Hematopoietic multipotent progenitor cell treated with erythropoietin and hydrocortisone succinate and interleukin-3 and kit ligand, for 15 days (in vitro differentiated cells): Measurements from ENCODE around the gene TAGLN.
"Not testable (repeated sequence)": the region's sequence is repeated elsewhere in the genome, so short reads cannot be mapped to it uniquely, and the experiment has no call there.

Source experiments
- DNase-seq: peaks from one replicate; pipeline ENCODE4 v3.0.0-alpha.2; 2015; ENCODE audit warnings: low spot score

Gene TAGLN

DNA sequence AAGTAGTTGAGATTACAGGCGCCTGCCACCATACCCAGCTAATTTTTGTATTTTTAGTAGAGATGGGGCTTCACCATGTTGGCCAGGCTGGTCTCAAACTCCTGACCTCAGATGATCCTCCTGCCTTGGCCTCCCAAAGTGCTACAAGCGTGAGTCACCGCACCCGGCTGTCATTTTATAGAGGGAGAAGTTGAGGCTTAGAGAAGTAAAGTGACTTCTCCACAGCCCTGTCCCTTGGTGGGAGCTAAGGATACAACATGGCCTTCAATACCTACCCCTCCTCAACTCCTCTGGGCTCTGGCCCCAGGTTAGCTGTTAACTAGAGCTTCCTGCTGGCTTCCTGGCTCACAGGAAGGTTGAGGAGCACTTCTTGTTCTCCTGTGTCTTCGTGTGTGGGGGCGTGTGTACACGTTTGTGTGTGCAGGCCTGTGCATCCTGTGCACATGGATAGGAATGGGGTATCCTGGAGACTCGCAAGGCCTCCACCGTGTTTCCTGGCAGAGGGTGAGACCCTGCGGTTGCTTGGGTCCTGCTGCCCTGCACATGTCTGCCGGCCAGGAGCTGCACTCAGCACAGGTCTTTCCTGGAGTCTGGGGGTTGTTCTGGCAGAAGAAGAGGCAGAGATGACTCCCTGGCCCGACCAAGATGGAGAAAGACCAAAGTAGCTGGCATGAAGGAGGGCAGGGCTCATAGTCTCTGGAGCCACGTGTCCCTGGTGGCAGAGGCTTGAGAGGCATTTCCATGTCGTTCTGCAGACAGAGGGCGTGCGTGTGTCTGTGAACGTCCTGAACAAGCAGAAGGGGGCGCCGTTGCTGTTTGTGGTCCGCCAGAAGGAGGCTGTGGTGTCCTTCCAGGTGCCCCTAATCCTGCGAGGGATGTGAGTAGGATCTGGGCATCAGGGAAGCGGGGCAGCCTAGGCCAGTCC lies 18.2 kb upstream of the TAGLN start:
- peak; percentile 79 for DNase-seq

DNA sequence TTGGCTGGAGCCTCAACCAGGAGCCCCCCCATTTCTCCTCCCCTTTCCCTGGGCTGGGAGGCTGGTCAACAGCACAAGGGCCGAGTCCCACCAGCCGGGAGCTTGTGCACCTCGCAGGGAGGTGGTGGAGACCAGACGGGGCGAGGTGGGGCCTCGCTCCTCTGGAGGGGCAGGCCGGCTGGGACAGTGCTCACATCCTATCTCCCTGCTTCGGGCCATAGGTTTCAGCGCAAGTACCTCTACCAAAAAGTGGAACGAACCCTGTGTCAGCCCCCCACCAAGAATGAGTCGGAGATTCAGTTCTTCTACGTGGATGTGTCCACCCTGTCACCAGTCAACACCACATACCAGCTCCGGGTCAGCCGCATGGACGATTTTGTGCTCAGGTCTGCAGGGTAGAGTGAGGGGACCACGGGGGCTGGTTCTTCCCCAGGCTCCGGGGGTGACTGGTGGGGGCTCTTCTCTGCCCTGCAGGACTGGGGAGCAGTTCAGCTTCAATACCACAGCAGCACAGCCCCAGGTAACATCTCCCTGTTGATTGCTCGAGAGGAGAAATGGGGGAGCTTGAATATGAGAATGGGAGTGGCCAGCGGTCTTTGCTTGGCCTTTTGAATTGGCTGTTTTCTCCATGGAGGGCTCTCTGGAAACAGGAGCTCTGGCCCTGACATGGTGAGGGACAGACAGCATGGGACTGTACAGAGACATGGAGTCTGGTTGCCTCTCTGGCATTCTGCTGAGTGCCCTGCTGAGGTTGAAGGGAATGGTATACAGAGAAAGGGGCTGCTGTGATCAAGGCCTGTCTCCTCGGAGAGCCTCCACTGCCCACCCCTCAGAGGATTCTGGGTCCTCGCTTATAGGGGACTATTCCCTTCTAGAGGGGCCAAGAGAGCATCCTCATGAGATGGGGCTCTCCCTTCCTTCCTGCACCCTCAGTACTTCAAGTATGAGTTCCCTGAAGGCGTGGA lies 17.3 kb upstream of the TAGLN start:
- DNase-seq: no peak

DNA sequence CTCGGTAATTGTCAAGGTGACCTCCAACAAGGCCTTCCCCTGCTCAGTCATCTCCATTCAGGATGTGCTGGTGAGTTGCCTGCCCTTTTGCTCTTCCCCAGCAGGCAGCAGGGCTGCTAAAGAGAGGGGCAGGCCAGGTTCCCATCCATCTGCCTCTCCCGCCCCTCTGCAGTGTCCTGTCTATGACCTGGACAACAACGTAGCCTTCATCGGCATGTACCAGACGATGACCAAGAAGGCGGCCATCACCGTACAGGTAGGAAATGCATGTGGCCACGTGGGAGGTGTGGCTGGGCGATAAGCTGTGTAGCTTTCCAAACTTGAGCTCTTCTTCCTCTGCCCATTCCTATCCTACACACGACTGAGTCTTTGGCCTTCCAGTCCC lies 16.6 kb upstream of the TAGLN start:
- DNase-seq: no peak

DNA sequence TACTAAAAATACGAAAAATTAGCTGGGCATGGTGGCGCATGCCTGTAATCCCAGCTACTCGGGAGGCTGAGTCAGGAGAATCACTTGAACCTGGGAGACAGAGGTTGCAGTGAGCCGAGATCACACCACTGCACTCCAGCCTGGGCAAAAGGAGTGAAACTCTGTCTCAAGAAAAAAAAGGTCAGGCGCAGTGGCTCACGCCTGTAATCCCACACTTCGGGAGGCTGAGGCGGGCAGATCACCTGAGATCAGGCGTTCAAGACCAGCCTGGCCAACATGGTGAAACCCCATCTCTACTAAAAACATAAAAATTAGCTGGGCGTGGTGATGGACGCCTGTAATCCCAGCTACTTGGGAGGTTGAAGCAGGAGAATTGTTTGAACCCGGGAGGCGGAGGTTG lies 16.0 kb upstream of the TAGLN start:
- not testable (repeated sequence) for DNase-seq

DNA sequence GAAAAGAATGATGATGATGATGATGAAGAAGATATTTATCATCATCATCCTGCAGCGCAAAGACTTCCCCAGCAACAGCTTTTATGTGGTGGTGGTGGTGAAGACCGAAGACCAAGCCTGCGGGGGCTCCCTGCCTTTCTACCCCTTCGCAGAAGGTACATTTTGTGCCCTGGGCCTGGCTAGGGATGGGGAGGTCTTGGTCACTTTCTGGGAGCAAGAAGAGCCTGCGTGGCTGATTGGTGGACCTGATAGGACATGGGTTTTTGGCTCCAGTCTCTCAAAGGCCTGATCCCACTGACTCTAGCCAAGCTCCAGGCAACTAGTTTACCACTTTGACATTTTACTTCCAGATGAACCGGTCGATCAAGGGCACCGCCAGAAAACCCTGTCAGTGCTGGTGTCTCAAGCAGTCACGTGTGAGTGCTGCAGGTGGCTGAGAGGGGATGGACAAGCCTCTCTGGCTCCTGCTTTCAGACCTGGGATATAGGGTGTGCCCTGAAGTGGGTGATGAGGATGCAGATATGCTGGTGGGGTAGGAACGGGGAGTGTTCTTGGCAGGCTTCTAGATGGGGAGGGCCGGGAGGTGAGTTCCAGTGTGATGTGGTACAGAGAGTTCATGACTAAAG lies 15.3 kb upstream of the TAGLN start:
- DNase-seq: no peak

DNA sequence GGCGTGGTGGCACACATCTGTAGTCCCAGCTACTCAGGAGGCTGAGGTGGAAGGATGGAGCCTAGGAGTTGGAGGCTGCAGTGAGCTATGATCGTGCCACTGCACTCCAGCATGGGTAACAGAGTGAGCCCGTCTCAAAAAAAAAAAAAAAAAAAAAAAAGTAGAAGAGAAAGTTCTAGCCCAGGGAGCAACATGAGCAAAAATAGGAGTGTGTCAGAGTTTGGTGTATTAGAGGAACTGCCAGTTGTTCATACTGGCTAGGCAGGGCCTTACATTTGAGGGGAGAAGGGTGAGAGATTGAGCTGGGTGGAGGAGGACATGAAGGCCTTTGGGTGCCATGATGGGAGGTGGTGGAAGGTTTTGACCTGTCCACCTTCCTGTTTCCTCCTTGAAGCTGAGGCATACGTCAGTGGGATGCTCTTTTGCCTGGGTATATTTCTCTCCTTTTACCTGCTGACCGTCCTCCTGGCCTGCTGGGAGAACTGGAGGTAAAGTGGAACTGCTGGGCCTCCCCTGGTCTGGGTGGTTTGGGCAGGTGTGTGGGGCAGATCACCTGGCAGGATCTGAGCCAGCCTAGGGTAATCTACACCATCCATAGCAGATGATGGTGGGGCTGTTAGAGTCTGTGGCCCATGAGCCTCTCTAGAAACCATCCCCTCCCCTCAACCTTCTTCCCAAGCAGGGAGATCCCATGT lies 13.3 kb upstream of the TAGLN start:
- no peak for DNase-seq

DNA sequence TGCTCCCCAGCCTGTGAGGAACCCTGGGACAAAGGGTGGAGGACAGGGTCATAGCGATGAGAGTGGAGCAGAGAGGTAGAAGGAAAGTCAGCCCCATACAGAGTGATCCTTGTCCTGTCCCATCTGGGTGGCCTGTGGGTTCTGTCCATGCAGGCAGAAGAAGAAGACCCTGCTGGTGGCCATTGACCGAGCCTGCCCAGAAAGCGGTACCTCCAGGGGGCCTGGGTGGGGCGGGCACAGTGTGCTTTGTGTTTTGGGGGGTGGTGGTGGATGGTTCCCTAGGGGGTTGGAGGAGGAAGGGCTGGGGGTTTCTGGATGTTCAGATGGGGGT lies 12.8 kb upstream of the TAGLN start:
- no peak for DNase-seq

DNA sequence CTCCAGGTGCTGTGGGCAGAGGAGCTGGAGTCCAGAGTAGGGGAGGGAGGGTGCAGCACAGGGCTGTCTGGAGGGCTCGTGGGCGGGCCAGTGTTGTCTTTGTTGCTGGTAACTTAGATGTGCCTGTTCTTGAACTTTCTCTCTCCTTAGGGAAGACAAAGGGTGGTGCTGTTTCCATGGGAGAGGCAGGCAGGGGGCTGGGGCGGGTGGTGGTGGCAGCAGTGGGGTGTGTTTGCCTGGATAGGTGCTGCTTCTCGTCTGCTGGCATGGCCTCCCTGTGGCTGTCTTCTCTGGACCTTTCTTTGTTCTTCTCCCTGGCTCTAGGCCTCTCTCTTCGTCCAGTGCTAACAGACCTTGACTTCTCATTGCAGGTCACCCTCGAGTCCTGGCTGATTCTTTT lies 12.2 kb upstream of the TAGLN start:
- no peak for DNase-seq

DNA sequence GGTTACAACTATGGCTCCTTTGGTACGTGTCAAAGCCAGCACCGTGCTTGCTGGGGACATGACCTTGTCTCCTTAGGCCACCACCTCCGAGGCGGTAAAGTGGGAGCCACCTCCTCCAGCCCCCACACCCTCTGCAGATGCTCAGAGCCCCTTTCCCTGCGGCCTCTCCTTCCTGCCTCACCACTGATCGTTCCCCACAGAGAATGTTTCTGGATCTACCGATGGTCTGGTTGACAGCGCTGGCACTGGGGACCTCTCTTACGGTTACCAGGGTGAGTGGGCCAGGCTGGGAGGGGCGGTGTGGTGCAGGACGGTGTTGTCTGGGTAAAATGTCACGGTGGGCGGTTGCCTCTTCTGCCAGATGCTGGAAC lies 11.8 kb upstream of the TAGLN start:
- no peak for DNase-seq

DNA sequence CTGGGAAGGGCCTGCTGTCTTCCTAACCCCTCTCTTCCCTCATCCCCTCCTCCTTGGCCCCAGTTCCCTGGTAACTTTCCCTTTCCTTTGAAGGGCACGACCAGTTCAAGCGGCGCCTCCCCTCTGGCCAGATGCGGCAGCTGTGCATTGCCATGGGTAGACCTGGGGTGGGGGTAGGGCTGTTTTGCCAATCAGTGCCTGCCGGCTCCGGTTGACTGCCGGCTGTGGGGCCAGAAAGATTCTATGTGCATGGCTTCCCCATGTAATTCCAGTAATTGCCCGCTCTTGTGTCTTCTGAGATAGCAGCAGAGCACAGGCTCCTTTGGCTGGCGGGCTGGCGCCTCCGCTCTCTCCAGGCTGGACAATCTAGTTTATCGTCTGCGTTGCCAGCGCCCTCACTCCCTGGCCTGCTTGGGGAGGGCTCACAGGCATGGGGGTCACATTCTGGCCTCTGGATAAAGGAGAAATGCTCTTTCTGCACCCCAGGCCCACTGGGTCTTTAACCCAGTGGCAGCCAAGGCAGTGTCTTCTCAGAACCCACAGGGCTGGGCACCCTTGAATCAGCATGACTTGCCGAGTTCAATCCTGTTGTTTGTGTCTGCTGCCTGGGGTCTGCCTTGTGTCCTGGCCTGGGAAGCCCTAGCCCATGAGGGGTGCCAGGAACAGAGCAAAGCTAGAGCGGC lies 11.2 kb upstream of the TAGLN start:
- no peak for DNase-seq

DNA sequence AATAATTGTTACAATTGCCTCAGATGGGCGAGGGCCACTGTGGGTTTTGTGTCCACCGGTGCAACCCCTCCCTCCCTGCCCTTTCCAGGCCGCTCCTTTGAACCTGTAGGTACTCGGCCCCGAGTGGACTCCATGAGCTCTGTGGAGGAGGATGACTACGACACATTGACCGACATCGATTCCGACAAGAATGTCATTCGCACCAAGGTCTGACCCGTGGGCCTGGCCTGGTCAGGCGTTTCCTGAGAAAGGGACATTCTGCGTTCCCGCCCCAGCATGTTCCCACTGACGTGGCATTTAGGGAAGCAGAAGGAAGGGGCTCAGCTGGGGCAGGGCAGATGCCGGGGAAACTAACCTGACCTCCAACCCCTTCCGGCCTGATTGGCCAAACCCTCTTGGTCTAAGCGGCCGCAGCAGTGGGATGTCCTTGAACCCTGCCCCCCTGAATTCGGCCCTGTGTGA lies 10.5 kb upstream of the TAGLN start:
- no peak for DNase-seq

DNA sequence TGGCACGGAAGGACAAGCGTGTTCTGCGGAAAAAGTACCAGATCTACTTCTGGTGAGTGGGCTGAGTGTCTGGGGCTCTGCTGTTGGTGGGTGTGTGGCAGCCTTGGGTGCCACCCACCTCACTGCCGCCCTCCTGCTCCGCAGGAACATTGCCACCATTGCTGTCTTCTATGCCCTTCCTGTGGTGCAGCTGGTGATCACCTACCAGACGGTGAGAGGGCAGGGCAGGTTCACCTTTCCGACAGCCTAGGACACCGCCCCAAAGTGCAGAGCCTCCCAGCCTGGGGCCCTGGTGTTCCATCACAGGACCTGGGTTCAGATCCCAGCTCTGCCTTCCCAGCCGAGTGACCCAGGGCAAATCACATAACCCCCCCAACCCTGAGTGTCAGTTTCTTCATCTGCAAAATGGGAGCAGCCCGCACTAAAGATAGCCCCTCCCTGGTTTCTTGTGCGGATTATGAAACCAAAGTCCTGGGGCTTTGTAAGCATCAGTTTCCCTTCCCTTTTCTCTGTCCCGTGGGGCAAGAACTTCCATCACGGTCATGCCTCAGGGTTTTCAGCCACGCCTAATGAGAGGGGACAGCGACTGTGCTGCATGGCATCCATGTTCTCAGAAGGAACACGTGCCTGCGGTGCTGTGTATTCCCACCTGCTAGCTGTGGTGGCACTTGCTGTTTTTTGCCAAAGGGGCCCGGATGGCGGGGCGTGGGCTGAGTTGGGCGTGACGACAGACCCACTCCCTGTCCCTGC lies 9.8 kb upstream of the TAGLN start:
- DNase-seq: no peak

DNA sequence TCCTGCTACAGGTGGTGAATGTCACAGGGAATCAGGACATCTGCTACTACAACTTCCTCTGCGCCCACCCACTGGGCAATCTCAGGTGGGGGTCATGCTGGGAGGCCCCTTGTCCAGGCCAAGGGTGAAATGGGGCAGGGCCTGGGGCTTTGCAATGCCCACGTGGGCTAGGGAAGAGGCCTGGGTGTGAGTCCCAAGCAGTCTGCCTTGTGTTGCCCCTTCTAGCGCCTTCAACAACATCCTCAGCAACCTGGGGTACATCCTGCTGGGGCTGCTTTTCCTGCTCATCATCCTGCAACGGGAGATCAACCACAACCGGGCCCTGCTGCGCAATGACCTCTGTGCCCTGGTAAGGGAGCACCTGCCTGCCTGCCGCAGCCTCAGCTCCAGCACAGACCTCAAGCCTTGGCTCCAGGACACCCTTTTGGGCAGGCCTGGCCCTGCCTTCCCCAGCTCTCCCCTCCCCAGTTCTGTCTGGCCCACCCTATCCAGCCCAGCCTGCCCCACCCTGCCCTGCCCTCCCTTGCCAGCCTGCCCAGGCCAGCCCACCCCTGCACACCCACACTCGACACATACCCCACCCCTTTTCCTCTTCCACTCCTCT lies 9.1 kb upstream of the TAGLN start:
- no peak for DNase-seq

DNA sequence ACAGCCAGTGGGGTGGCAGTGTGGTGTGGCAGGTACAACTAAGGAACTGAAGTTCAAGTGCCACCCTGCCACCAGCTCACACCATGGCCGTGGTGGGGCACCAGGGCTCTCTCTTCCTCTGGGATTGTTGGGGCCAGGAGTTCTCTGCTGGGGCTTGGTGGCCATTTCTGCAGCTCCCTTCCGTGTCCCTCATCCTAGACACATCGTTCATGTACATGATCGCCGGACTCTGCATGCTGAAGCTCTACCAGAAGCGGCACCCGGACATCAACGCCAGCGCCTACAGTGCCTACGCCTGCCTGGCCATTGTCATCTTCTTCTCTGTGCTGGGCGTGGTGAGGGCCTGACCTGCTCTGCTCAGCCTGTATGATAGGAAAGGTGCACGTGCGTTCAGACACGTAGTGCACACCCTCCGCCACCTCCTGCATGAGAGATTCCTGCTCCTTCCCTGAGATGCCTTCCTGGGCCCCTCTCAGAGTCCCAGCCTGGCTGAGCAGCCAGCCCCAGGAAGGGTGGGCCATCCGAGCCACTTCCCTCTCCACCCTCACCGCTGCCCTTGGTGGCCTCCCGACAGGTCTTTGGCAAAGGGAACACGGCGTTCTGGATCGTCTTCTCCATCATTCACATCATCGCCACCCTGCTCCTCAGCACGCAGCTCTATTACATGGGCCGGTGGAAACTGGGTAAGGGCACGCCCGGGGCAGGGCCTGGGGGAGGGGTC lies 7.3 kb upstream of the TAGLN start:
- no peak for DNase-seq

DNA sequence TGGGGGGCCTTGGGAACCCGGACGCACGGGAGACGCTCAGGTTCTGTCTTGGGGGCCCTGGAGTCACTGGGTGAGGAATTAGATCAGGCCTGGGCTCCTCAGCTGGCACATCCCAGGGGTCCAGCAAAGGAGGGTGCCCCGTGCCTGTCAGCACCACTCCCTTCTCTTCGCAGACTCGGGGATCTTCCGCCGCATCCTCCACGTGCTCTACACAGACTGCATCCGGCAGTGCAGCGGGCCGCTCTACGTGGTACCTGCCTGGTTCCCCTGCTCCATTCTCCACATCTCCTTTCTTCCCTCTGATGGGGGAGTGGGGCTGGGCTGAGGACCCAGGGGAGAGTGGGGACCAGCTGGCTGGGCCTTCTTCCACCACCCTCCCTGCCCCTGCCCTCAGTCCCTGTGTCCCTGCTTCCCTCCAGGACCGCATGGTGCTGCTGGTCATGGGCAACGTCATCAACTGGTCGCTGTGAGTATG lies 6.7 kb upstream of the TAGLN start:
- DNase-seq: no peak

DNA sequence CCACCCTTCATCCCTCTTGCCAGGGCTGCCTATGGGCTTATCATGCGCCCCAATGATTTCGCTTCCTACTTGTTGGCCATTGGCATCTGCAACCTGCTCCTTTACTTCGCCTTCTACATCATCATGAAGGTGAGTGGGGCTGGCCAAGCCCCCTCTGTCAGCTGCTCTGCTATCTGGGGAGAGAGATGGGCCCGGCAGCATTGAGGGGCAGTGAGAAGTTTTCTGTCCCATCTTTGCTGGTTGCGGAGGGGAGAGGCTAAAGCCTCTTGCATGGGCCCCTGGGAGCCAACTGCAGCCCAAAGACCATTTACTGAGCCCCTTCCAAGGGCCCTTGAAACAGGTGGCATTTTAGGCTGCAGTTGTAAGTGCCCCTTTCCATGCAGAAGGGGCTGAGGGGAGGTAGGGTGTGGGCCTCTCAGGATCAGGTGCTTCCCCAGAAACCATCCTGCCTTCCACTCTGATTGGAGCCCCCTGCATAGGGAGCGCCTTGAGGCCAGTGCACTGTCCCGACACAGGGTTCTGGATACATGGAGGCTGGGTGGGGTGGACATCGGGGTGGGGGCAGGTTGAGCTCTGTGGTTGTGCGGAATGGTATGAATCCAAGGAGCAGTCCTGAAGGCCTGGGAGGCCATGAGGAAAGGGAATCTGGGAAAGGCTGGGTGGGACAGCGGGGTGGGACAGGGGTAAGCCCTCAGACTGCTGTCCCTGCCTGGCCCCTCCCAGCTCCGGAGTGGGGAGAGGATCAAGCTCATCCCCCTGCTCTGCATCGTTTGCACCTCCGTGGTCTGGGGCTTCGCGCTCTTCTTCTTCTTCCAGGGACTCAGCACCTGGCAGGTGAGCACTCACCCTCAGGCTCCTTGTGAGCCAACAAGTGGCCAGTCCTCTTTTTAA lies 5.8 kb upstream of the TAGLN start:
- DNase-seq: no peak

DNA sequence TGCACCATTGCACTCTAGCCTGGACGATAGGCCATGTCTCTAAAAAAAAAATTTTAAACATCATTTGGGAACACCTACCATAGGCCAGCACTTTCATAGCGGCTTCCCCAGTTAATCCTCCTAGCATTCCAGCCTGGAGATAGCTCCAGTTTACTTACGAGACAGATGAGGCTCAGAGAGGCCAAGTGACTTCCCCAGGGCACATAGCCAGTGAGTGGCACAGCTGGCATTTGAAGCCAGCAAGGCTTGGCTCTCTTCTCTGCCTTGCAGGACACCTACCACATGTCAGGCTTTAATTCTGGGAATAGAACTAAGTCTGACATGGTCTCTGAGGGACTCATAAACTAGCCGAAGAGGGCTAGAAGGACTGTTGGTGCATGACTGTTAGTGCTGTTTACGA lies 4.9 kb upstream of the TAGLN start:
- no peak for DNase-seq

DNA sequence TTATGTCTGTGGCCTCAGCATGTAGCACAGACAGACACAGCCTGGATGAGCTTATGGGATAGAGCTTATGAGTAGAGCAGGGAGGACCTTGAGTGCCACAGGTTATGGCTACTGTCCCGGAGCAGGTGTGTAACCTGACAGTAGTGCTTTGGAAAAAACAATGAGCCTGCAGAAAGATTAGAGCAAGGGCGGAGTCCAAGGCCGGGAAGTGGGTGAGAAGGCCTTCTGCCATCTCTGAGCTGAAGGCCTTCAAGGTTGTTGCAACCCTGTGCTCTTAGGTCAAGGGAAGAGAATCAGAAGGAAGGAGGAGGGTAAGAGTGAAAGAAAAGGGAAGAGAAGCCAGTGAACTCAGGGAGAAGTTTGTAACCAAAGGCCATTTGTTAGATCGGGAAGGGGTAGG lies 3.9 kb upstream of the TAGLN start:
- no peak for DNase-seq
